H1 (cell line): ENCODE data around the gene ELP1. TPM values are rescaled to one million over a fixed set of nuclear protein-coding genes. Genes with fewer than 3 reads are reported as not detected.

Experiments used
- CTCF ChIA-PET: fragments of 300-600 bp; sonication (Branson Sonifier 250); formaldehyde crosslinking; loops from one replicate; lab custom pipeline; 2021; ENCODE audit not compliant: partially characterized antibody; lab: Charles Lee
- POLR2A ChIA-PET: fragments of 300-600 bp; sonication (Branson Sonifier 250); formaldehyde crosslinking; loops from one replicate; lab custom pipeline; 2021; ENCODE audit warnings: inconsistent platforms; ENCODE audit not compliant: partially characterized antibody; lab: Charles Lee
- DNase-seq, 2 experiments: peaks; one replicate each; pipeline versions ENCODE4 v3.0.0 to v3.0.0-alpha.2; 2010 to 2022; ENCODE audit warnings: low spot score in 2 of 2, low read depth in 1 of 2, mixed read lengths in 1 of 2
- FAIRE-seq: peaks from 2 replicates; lab custom pipeline; 2011; peaks lifted over from hg19 to GRCh38; lab: Jason Lieb, UNC
- H2AFZ ChIP-seq: 2 replicates; pipeline ENCODE4 v1.8.1; 2012; ENCODE audit warnings: low read length, inconsistent platforms
- H2AK5ac ChIP-seq: 2 replicates; pipeline ENCODE4 v1.6.1; 2013; ENCODE audit warnings: low read depth, low read length
- H2BK120ac ChIP-seq: replicated peaks from 2 replicates; pipeline ENCODE3; 2013; ENCODE audit warnings: low read depth, low read length, inconsistent platforms
- H2BK12ac ChIP-seq: 2 replicates; pipeline ENCODE4 v1.6.1; 2013; ENCODE audit warnings: low read depth, low read length
- H2BK15ac ChIP-seq: 2 replicates; pipeline ENCODE4 v1.6.1; 2013; ENCODE audit warnings: low read length
- H2BK20ac ChIP-seq: 2 replicates; pipeline ENCODE4 v1.6.1; 2013; ENCODE audit warnings: low read length
- H2BK5ac ChIP-seq: 2 replicates; pipeline ENCODE4 v1.6.1; 2013; ENCODE audit warnings: low read depth, low read length
- H3K14ac ChIP-seq: 2 replicates; pipeline ENCODE4 v1.6.1; 2013; ENCODE audit warnings: inconsistent platforms; ENCODE audit not compliant: insufficient read length
- H3K18ac ChIP-seq: 2 replicates; pipeline ENCODE4 v1.6.1; 2013; ENCODE audit warnings: low read length; ENCODE audit errors: extremely low read depth
- H3K23ac ChIP-seq: 2 replicates; pipeline ENCODE4 v1.6.1; 2013; ENCODE audit warnings: inconsistent platforms; ENCODE audit not compliant: insufficient read length
- H3K23me2 ChIP-seq: 2 replicates; pipeline ENCODE4 v1.6.1; 2013; ENCODE audit warnings: low read depth, low read length
- H3K27ac ChIP-seq: 2 replicates; pipeline ENCODE4 v1.6.1; 2011; ENCODE audit warnings: low read depth, low read length, inconsistent platforms
- H3K27me3 ChIP-seq, 4 experiments: replicated peaks in 1 of 4; 1 replicate in 1 of 4; 2 replicates in 3 of 4; pipeline versions ENCODE4 v1.6.1 to v1.8.1; 2011 to 2013; ENCODE audit warnings: low read length in 3 of 4, mild to moderate bottlenecking in 3 of 4, inconsistent platforms in 2 of 4, mixed read lengths in 2 of 4, moderate library complexity in 1 of 4; ENCODE audit not compliant: control insufficient read depth in 3 of 4, insufficient read depth in 3 of 4; ENCODE audit errors: extremely low read depth in 1 of 4
- H3K36me3 ChIP-seq, 4 experiments: 2 replicates each; pipeline versions ENCODE4 v1.6.1 to v1.8.1; 2011 to 2013; ENCODE audit warnings: mild to moderate bottlenecking in 4 of 4, low read length in 3 of 4, moderate library complexity in 2 of 4, control low read depth in 1 of 4, inconsistent platforms in 1 of 4; ENCODE audit not compliant: insufficient read depth in 4 of 4, control insufficient read depth in 2 of 4
- H3K4ac ChIP-seq: replicated peaks from 2 replicates; pipeline ENCODE3; 2013; ENCODE audit warnings: low read length, low read depth, mixed read lengths, inconsistent platforms; ENCODE audit not compliant: insufficient read length
- H3K4me1 ChIP-seq, 4 experiments: replicated peaks in 1 of 4; 1 replicate in 1 of 4; 2 replicates in 3 of 4; pipeline versions ENCODE4 v1.6.1 to v1.8.1; 2011 to 2013; ENCODE audit warnings: low read length in 3 of 4, inconsistent platforms in 2 of 4, mixed read lengths in 1 of 4; ENCODE audit not compliant: insufficient read depth in 4 of 4, control insufficient read depth in 3 of 4
- H3K4me2 ChIP-seq, 2 experiments: 2 replicates each; pipeline versions ENCODE4 v1.6.1 to v1.8.1; 2011 to 2013; ENCODE audit warnings: low read depth in 2 of 2, low read length in 2 of 2, control low read depth in 1 of 2, inconsistent platforms in 1 of 2, mild to moderate bottlenecking in 1 of 2; ENCODE audit not compliant: insufficient read depth in 1 of 2
- H3K4me3 ChIP-seq, 4 experiments: fragments of 200-600, 300-600 bp in 1 of 4; sonication (generic), shearing (Covaris generic), sonication (Bioruptor Twin) in 1 of 4; 2 replicates each; pipeline versions ENCODE4 v1.5.1 to v1.8.1; 2011 to 2016; ENCODE audit warnings: low read length in 4 of 4, low read depth in 3 of 4, control low read depth in 2 of 4, inconsistent platforms in 2 of 4, mild to moderate bottlenecking in 2 of 4, mixed read lengths in 1 of 4, moderate library complexity in 1 of 4; ENCODE audit not compliant: insufficient read depth in 2 of 4; ENCODE audit errors: extremely low read depth in 1 of 4
- H3K56ac ChIP-seq: replicated peaks from 2 replicates; pipeline ENCODE3; 2013; ENCODE audit warnings: low read depth, mild to moderate bottlenecking, mixed read lengths, low read length, inconsistent platforms; ENCODE audit not compliant: insufficient read length
- H3K79me1 ChIP-seq: 2 replicates; pipeline ENCODE4 v1.6.1; 2013; ENCODE audit warnings: low read depth, low read length, control low read depth
- H3K79me2 ChIP-seq, 2 experiments: 2 replicates each; pipeline versions ENCODE4 v1.6.1 to v1.8.1; 2012 to 2013; ENCODE audit warnings: low read length in 2 of 2, mild to moderate bottlenecking in 2 of 2, inconsistent platforms in 1 of 2; ENCODE audit not compliant: insufficient read depth in 2 of 2, control insufficient read depth in 1 of 2
- H3K9ac ChIP-seq, 4 experiments: replicated peaks in 1 of 4; 1 replicate in 1 of 4; 2 replicates in 3 of 4; pipeline versions ENCODE4 v1.6.1 to v1.8.1; 2011 to 2013; ENCODE audit warnings: low read depth in 3 of 4, low read length in 3 of 4, control low read depth in 2 of 4, mild to moderate bottlenecking in 2 of 4, moderate library complexity in 2 of 4, inconsistent platforms in 1 of 4; ENCODE audit errors: extremely low read depth in 1 of 4
- H3K9me3 ChIP-seq, 2 experiments: 2 replicates each; pipeline versions ENCODE4 v1.6.1 to v1.8.1; 2012 to 2013; ENCODE audit warnings: mild to moderate bottlenecking in 2 of 2, moderate library complexity in 2 of 2, control low read depth in 1 of 2, inconsistent platforms in 1 of 2, low read depth in 1 of 2, low read length in 1 of 2, mixed read lengths in 1 of 2; ENCODE audit not compliant: insufficient read depth in 2 of 2
- H4K20me1 ChIP-seq, 2 experiments: replicated peaks in 1 of 2; 2 replicates each; pipeline versions ENCODE3 to v1.8.1; 2011 to 2013; ENCODE audit warnings: inconsistent platforms in 2 of 2, low read length in 2 of 2, mild to moderate bottlenecking in 1 of 2; ENCODE audit not compliant: insufficient read depth in 2 of 2, control insufficient read depth in 1 of 2
- H4K5ac ChIP-seq: 2 replicates; pipeline ENCODE4 v1.6.1; 2013; ENCODE audit warnings: low read length, low read depth, mixed read lengths, inconsistent platforms; ENCODE audit not compliant: insufficient read length
- H4K8ac ChIP-seq: 2 replicates; pipeline ENCODE4 v1.8.0; 2013; ENCODE audit warnings: mild to moderate bottlenecking, moderate library complexity, low read length, inconsistent platforms; ENCODE audit not compliant: insufficient read depth; ENCODE audit errors: extremely low read depth
- H4K91ac ChIP-seq: replicated peaks from 2 replicates; pipeline ENCODE3; 2013; ENCODE audit warnings: low read length, mixed read lengths, inconsistent platforms; ENCODE audit not compliant: insufficient read length
- MAX ChIP-seq: IDR thresholded peaks from 2 replicates; pipeline ENCODE4 v1.6.1; 2012; ENCODE audit warnings: inconsistent platforms
- RXRA ChIP-seq: IDR thresholded peaks from 2 replicates; pipeline ENCODE4 v1.6.1; 2011; ENCODE audit warnings: low read depth, mild to moderate bottlenecking, low read length, moderate library complexity; ENCODE audit not compliant: insufficient read depth
- WGBS, 2 experiments: shearing (Covaris generic) in 1 of 2; methylation state at CpG; one replicate each; pipeline versions ENCODE4 v1.1.6 to v1.1.7; 2013 to 2015; ENCODE audit warnings: low lambda C conversion rate in 2 of 2, mixed read lengths in 2 of 2, inconsistent platforms in 1 of 2, low coverage in 1 of 2, missing lambda C conversion rate in 1 of 2; ENCODE audit not compliant: insufficient replicate concordance in 2 of 2, insufficient coverage in 1 of 2, insufficient read length in 1 of 2; ENCODE audit errors: extremely low coverage in 1 of 2, missing lambda C conversion rate in 1 of 2; 5-methylcytosine and 5-hydroxymethylcytosine counted together
- polyA plus RNA-seq, 7 experiments: library from polyadenylated mRNA; depleted of rRNA in 3 of 7; stranded (reverse) in 5 of 7; unstranded in 2 of 7; fragments of >200 nt in 5 of 7; fragments of 200-250 nt in 2 of 7; gene quantifications; 1 replicate in 5 of 7; 2 replicates in 1 of 7; 4 replicates in 1 of 7; pipeline versions ENCODE4 v1.2.1 to v1.2.3, GENCODE V29; 2011 to 2013; ENCODE audit warnings: missing spikeins in 2 of 7, mixed read lengths in 2 of 7
- total RNA-seq: library from RNA; stranded (reverse); fragmentation: NEBNext Ultra II Directional; extraction: Animal tissue kit (Norgen Biotek cat#: 25700); gene quantifications from 2 replicates; pipeline ENCODE4 v1.2.1, GENCODE V29; 2021

ELP1 gene
- total and polyA plus RNA-seq, 2 of the 8 experiments (the other 6 are each of a cell fraction or from before 2014, with no cell fraction given), result 13.9 to 31.3 TPM

GRCh38 chr9:108883085-108883484 lies 50.8 kb downstream of the ELP1 start:
- no peak overlapping the region for H3K18ac ChIP-seq
- CTCF ChIA-PET, result no interaction called here
- no peak overlapping the region for H4K91ac ChIP-seq
- no peaks in the 10 kb centered on the region for H4K20me1 ChIP-seq
- H2BK12ac ChIP-seq, result no peak overlapping the region
- H3K14ac ChIP-seq, result no peak overlapping the region
- H2BK5ac ChIP-seq, result no peak overlapping the region
- H3K27me3 ChIP-seq, result no peaks in the 10 kb centered on the region
- no peak overlapping the region for H3K56ac ChIP-seq
- no peak overlapping the region for H3K9ac ChIP-seq
- no peak overlapping the region for H3K4ac ChIP-seq
- no peaks in the 10 kb centered on the region for H3K79me2 ChIP-seq
- no peaks in the 10 kb centered on the region for H3K23me2 ChIP-seq
- H2AFZ ChIP-seq, result no peak overlapping the region
- H3K79me1 ChIP-seq, result no peaks in the 10 kb centered on the region
- TF ChIP-seq MAX (no peak), RXRA (no peak)
- TF ChIP-seq, all 59 proteins: peak for 0
- no peaks in the 10 kb centered on the region for H3K9me3 ChIP-seq
- peaks cover 7 to 41% (median 23%) of the 10 kb centered on the region in 4 experiments for H3K36me3 ChIP-seq
- H3K4me2 ChIP-seq, result no peak overlapping the region
- DNase-seq, result no peak
- H3K4me3 ChIP-seq, result no peak overlapping the region
- no peak overlapping the region for H4K5ac ChIP-seq
- no peak overlapping the region for H2AK5ac ChIP-seq
- POLR2A ChIA-PET, result no interaction called here
- no peak for FAIRE-seq
- no peak overlapping the region for H3K27ac ChIP-seq
- no peak overlapping the region for H3K23ac ChIP-seq
- no peak overlapping the region for H2BK120ac ChIP-seq
- no peaks in the 10 kb centered on the region for H3K4me1 ChIP-seq
- no peak overlapping the region for H2BK15ac ChIP-seq
- no peak overlapping the region for H4K8ac ChIP-seq
- no peak overlapping the region for H2BK20ac ChIP-seq
- WGBS, 2 experiments, result 93% methylated on average over 3 of the region's 3 CpGs; no CpG with 5 or more reads in 1 of the 2 experiments
